Stimulated activated CD4-positive, alpha-beta T cell treated with anti-CD3 and anti-CD28 coated beads, Interleukin-12 subunit alpha, Interleukin-12 subunit beta, amount 100 ng/mL, for 24 hours (primary cell): ENCODE results near the gene TACSTD2.
"Not testable (repeated sequence)": the region's sequence is repeated elsewhere in the genome, so short reads cannot be mapped to it uniquely, and the experiment has no call there.

Experiments
- DNase-seq, 2 experiments: peaks; one replicate each; pipeline ENCODE4 v3.0.0-alpha.2; 2020; ENCODE audit warnings: low read depth in 2 of 2

TACSTD2 gene

GRCh38 chr1:58566339-58566738 lies 10.7 kb downstream of the TACSTD2 start:
- DNase-seq, result no peak

- DNase-seq, result not testable (repeated sequence)
Observed at GRCh38 chr1:58563715-58564114, 13.3 kb downstream of the TACSTD2 start.

- DNase-seq, result no peak
Observed at GRCh38 chr1:58561633-58562032, 15.4 kb downstream of the TACSTD2 start.

- DNase-seq, result no peak
Observed at GRCh38 chr1:58555393-58555792, 21.7 kb downstream of the TACSTD2 start.

- no peak for DNase-seq
Observed at GRCh38 chr1:58551186-58552140, 25.6 kb downstream of the TACSTD2 start.

GRCh38 chr1:58549291-58549690 lies 27.8 kb downstream of the TACSTD2 start:
- DNase-seq, result not testable (repeated sequence)

- no peak for DNase-seq
Observed at GRCh38 chr1:58548371-58548770, 28.7 kb downstream of the TACSTD2 start.

GRCh38 chr1:58546520-58547308 lies 30.3 kb downstream of the TACSTD2 start, which contains the start of gene OMA1:
OMA1 (minus strand) TSS chr1:58546726; CDS start chr1:58539294, 7,432 bp downstream.
- peak; percentile 94 for DNase-seq

- peak; percentile 59 to 66 for DNase-seq
Observed at GRCh38 chr1:58545591-58546519, 31.2 kb downstream of the TACSTD2 start.

- no peak for DNase-seq
Observed at GRCh38 chr1:58543260-58543659, 33.8 kb downstream of the TACSTD2 start.

GRCh38 chr1:58539553-58539952 lies 37.5 kb downstream of the TACSTD2 start:
- no peak for DNase-seq

GRCh38 chr1:58538821-58539220 lies 38.2 kb downstream of the TACSTD2 start:
- DNase-seq, result no peak

- not testable (repeated sequence) for DNase-seq
Observed at GRCh38 chr1:58531842-58532241, 45.2 kb downstream of the TACSTD2 start.

GRCh38 chr1:58529284-58529683 lies 47.8 kb downstream of the TACSTD2 start:
- DNase-seq, result no peak

GRCh38 chr1:58528518-58528917 lies 48.5 kb downstream of the TACSTD2 start:
- no peak for DNase-seq
